RKO (cell line): Measurements from ENCODE around the gene MMD2.

Experiments
- DNase-seq: peaks from one replicate; pipeline ENCODE4 v3.0.0-alpha.2; 2016; ENCODE audit warnings: low spot score

MMD2 gene

DNA sequence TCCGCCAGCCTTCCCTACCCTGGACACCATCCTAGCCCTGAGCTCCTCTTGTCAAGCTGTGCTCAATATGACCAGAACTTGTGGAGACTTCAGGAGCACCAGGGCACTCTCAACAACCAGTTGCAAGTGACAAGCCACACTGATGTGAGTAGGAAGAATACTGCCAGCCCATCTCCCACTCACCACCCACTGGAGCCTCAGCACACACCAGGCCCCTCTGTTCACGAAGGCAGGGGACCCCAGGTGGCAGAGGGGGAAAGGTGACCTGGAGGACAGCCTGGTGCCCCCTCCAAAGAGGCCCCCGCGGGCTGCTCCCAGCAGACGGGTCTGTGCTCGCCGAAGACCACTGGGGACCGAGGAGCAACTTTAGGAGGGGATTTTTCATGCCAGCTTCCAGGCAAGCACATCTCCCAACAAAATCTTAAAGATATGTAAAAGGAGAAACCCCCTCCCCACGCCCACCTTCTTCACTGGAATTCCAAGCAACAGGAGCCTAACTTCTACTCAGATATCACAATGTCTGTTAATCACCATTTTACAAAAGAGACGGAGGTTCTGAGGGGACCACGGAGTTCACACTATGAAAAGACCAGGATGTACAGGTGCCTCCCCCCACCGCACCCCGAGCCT, 1.0 kb downstream of the MMD2 start:
- no peak for DNase-seq

- peak; percentile 29 for DNase-seq
Observed at GRCh38 chr7:4951903-4952636, 6.9 kb downstream of the MMD2 start.

- no peak for DNase-seq
Observed at GRCh38 chr7:4951304-4951703, 7.7 kb downstream of the MMD2 start.

GRCh38 chr7:4948402-4948801, 10.6 kb downstream of the MMD2 start:
- no peak for DNase-seq

DNA sequence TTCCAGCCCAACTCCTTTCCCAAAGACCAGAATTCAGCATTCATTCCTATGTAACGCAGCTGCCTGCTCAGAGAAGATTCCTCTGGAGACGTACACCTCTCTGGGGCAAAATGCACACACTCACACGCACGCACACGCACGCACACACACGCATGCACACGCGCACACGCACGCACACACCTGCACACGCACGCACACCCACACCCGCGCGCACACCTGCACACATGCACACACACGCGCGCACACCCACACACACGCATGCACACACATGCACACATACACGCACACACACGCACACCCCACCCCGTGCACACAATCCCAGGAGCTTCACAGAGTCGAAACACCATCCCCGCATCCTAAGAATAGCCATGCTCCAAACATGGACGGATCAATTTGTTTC, 13.0 kb downstream of the MMD2 start:
- DNase-seq = no peak

DNA sequence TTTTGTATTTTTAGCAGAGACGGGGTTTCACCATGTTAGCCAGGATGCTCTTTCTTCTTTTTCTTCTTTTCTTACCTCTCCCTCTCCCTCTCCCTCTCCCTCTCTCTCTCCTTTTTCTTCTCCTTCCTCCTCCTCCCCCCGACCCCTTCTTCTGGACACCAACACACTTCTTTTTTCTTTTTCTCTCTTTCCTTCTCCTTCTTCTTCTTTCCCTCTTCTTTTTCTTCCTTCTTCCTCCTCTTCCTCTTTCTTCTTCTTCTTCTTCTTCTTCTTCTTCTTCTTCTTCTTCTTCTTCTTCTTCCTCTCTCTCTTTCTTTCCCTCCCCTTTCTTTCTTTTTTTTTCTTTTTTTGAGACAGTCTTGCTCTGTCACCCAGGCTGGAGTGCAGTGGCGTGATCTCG, 14.0 kb downstream of the MMD2 start:
- no peak for DNase-seq

GRCh38 chr7:4943297-4943696, 15.7 kb downstream of the MMD2 start:
- DNase-seq = no peak

GRCh38 chr7:4939971-4940728, 18.8 kb downstream of the MMD2 start:
- no peak for DNase-seq

GRCh38 chr7:4937411-4937810, 21.6 kb downstream of the MMD2 start:
- no peak for DNase-seq

DNA sequence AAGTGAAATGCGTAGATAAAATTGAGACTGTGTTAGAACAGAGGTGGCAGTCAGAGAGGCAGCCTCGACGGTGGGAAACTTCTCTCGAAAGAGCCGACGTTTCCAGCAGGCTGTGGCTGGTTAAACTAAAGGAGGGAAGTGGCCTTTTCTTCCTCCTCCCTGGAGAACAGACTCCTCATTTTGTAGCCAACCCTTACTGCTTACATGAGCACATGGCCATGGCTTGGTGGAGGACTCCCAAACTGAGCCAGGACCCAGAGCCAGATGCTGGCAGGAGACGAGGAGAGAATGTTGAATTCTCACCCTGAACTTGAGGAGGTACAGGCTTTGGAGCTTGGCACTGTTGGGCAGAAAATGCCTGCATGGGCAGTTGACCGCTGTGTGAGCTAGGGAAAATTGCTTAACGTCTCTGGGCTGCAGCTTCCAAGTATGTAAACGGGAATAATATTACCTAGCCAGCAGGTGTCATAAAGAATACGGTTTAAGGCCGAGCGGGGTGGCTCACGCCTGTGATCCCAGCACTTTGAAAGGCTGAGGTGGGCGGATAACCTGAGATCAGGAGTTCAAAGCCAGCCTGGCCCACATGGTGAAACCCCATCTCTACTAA, 24.5 kb downstream of the MMD2 start:
- DNase-seq = no peak

DNA sequence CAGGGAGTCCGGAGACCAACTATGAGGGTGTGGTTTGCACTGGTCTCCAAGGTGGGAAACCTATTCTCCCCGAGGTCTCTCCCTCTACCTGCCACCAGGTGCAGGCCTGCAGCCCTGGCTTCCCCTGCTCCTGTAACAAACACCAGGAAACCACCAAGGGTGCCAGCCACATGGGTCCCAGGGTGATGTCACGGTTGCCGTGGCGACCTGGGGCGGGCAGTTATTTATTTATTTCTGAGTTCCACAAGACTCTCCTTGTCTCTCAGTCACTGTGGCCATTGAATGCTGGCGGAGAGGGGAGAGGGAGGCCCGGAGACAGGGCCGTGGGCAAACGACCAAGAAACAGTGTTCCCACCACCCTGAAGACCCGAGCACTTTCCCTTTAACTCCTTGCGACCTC, 27.0 kb downstream of the MMD2 start:
- no peak for DNase-seq

DNA sequence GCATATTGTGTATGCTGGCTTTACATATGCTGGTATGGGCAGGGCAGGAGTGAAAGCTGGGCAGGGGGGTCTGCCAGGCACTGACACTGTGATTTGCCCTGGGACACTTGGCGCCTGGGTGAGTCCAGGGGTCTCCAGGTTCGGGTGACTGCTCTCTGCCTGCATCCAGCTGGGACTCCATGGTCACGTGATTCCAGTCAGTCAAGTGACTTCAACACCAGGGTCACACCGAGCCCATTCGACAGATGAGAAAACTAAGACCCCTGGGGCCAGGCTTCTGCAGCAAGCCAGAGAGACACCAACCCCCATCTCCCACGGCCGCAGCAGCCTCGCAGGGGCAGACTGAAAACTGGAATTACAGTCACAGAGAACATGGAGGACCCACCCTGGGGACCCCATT, 30.0 kb downstream of the MMD2 start:
- DNase-seq = no peak

- no peak for DNase-seq
Observed at GRCh38 chr7:4928445-4928844, 30.5 kb downstream of the MMD2 start.

DNA sequence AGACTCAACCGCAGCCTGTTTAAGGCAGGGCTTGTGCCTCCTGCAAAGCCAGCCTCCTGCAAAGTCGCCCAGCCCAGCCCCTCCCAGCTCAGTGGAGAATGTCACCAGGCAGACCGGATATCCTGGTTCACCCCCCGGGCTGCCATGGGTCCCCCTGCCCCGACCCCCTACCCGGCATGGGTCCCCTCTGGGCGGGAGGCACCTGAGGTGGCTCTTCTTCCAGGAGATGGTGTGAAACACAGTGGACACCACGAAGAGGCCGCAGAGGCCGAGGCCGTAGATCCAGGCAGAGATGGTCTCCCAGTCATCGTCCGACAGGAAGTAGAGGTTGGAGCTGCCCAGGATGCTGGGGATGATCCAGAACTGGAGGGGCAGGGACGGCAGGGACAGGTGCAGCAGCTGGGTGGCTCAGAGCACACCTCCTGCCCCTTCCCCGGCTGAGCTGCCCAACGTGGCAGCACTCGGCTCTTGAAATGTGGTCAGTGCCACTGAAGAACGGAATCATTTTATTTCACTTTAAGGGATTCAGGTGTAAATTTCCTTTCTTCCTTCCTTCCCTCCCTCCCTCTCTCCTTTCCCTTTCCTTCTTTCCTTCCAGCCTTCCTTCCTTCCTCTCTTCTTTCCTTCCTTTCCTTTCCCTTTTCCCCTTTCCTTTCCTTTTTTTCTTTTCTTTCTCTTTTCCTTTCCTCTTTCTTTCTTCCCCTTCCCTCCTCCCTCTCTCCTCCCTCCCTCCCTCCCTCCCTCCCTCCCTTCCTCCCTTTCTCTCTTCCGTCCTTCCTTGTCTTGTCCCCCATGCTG, 38.8 kb downstream of the MMD2 start:
- DNase-seq = no peak

GRCh38 chr7:4916113-4916512, 42.9 kb downstream of the MMD2 start:
- DNase-seq = no peak

DNA sequence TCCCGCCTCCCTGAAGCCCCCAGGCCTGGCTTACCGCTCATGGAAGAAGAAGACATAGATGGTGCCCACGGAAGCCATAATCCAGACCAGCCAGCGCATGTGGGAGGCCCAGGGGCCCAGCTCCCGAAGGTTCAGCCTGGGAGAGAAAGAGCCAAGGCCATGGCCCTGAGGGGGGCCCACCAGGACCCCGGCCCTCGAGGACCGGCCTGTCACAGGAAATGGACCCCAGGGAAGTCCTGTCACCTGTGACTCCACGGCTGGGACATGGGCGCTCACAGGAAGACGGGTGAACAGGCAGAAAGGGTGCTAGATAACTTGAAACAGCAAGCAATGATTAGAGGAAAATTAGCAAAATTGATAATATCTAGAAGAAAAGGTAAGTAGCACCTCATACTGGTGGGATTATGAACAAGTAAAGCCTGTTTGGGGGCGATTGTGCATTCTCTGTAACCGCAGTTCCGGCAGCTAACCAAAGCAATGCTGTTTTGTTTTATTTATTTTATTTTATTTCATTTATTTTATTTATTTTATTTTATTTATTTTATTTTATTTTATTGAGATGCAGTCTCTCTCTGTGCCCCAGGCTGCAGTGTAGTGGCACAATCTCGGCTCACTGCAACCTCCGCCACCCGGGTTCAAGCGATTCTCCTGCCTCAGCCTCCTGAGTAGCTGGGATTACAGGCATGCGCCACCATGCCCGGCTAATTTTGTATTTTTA, 47.7 kb downstream of the MMD2 start:
- DNase-seq = no peak

GRCh38 chr7:4906682-4907081, 52.3 kb downstream of the MMD2 start:
- no peak for DNase-seq

- DNase-seq = no peak
Observed at GRCh38 chr7:4905171-4905570, 53.8 kb downstream of the MMD2 start.

- no peak for DNase-seq
Observed at GRCh38 chr7:4904346-4904745, 54.6 kb downstream of the MMD2 start.

GRCh38 chr7:4895766-4896165, 63.2 kb downstream of the MMD2 start:
- DNase-seq = no peak

- no peak for DNase-seq
Observed at GRCh38 chr7:4894482-4894881, 64.5 kb downstream of the MMD2 start.
